Ramos (cell line): ENCODE measurements around the gene OR2Z1.

Source experiments
- in situ Hi-C: fragments of 300-500 bp; cut with MboI; formaldehyde crosslinking; loops from one replicate; pipeline ENCODE4 v1.14.3; 2022; ENCODE audit warnings: low sequenced_read_pairs; ENCODE audit not compliant: unreplicated experiment

The OR2Z1 gene, protein sequence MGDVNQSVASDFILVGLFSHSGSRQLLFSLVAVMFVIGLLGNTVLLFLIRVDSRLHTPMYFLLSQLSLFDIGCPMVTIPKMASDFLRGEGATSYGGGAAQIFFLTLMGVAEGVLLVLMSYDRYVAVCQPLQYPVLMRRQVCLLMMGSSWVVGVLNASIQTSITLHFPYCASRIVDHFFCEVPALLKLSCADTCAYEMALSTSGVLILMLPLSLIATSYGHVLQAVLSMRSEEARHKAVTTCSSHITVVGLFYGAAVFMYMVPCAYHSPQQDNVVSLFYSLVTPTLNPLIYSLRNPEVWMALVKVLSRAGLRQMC

DNA sequence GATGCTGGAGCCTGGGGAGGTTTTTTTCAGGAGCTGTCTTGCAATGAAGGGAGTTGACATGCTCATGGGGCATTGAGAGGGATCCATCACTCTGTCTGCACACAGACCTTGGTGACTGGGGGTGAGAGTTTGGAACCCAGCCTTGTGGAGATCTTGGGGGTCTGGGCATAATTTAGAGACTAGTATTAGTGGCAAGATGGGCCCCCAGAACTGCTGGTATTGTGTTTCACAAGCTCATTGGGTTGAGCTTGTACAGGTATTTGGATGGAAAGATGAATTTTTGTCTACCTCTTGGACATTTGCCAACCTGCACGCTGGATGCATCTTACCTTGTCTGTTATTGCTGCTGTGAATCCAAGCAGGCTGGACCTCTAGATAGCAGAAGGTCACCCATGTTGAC is at the start of gene OR2Z1:
OR2Z1 (plus strand) TSS at position 301 of the 400 bp plus-strand sequence. CDS start 9,395 bp downstream, outside the sequence.
- in situ Hi-C loops, result no loop called here

DNA sequence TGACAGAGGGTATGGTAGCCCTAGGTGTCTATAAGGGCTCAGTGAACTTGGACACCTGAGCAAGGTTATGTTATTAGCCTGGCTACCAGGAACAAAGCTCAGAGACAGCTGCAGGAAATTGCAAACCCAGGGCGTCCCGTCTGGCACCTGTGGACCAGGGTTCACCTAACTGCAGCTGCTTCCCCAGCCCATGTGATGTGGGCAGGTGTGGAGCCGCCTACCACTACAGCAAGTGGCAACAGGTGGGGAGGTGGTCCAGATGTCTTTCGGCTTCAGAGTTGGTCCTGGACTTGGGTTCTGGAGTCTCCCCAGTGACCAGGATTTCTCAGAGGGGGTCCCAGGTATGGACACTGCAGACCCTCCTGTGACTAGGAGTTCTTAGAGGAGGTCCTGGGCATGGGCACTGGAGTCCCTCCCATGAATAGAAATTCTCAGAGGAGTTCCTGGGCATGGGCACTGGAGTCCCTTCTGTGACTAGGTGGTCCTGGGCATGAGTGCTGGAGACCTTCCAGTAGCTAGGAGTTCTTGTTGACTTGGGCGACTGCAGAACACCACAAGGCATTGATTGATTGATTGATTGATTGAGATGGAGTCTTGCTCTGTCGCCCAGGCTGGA is 48.0 kb upstream of the OR2Z1 start:
- in situ Hi-C loops, result no loop called here

DNA sequence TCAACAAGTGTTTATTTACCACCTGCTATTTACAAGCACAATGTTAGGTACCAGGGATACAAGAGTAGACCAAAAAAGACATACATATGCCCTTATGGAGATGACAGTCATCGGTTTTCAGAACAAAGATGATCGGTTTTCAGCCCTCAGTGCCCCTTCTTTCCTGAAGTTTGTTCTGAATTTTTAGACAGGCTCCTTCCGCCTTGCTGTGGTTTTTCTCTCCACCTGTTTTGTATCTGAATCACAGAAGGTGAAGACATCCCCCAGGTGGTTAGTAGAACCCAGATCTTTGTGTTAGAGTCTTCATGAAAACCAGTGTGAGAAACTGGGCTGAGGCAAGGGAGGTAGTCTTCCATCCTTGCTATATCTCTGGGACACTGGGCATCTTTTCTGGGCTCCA is 46.4 kb upstream of the OR2Z1 start:
- in situ Hi-C loops, result no loop called here

DNA sequence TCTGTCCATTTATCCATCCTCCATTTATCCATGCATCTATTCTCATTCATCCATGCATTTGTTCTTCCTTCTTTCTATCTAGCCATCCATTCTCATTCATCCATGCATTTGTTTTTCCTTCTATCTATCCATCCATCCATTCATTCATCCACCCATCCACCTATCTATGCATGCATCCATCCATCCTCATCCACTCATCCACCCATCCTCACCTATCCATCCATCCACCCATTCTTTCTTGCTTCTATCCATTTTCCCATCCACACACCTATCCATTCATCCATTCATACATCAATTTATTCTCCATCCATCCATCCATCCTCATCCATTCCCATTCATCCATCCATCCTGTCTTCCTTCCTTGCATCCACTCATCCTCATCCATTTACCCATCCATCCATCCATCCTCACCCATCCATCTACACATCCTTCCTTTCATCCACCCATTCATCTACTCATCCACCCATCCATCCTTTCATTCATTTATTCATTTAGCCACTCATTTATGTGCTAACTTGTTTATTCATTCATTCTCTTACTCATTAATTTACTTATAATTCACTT is 43.1 kb upstream of the OR2Z1 start:
- in situ Hi-C loops, result no loop called here

DNA sequence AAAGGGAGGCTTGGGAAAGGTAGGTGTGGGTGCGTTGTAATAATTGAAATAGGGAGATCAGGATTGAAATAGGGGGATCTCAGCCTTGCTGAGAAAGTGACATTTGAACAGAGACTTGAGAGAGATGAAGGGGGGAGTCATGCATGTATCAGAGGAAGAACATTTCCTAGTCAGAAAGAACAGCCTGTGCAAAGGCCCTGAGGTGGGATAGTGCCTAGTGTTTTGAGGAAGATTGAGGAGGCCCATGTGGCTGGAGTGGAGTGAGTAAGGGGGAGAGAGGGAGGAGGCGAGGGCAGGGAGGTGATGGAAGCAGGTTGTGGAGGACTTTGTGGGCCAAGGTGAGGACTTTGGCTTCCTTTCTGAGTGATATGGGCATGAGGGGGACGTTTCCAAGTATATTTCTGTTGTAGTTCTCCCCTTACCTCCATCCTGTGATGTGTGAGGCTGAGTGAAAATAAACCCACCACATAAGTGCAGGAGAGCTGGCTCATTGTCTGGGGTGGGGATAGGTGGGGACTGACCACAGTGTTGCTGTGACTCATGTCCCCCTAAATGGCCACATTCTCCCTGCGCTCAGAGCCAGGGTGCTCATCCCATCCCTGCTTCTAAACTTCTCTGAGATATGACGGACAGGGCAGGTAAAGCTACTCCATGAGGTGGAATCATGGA is 40.6 kb upstream of the OR2Z1 start:
- in situ Hi-C loops, result no loop called here

DNA sequence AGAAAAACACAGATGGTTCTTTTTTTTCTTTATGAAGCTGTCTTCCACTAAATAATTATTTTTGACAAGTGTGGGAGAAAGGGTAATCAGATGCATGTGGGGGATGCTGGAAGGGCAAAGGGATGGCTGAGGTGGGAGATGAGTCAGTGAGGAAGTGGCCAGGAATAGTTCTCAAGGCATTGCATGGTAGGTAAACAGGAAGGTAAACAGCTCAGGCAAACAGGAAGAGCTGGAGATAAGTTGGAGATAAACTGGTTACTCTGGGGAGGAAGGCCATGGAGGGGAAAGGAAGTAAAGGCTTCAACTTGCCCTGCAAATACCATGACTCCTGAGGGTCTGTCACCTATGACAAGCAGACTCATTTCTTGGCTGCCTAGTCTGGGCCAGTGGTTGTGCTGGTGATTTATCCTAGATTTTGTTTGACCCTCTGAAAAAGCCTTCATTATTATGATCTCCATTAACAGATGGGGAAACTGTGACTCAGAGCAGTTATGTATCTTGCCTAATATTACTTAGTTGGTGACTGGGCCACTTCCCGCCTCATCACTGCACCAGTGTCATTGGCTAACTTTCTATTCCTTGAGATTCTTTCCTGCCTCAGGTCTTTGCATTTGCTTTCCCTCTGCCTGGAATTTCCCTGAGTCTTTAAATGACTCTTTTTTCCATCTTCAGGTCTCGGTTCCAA is 39.9 kb upstream of the OR2Z1 start:
- in situ Hi-C loops, result no loop called here

DNA sequence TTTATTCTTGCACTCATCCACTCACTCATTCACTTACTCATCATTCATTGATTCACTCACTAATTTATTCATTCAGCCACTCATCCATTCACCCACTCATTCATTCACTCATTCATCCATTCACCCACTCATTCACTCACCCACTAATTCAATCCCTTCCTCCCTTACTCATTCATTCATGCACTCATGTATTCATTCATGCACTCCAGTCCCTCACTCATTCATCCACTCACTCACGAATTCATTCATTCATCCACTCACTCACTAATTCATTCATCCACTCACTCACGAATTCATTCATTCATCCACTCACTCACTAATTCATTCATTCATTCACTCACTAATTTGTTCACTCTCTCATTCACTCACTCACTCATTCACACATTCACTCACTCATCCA is 39.0 kb upstream of the OR2Z1 start:
- in situ Hi-C loops, result no loop called here

DNA sequence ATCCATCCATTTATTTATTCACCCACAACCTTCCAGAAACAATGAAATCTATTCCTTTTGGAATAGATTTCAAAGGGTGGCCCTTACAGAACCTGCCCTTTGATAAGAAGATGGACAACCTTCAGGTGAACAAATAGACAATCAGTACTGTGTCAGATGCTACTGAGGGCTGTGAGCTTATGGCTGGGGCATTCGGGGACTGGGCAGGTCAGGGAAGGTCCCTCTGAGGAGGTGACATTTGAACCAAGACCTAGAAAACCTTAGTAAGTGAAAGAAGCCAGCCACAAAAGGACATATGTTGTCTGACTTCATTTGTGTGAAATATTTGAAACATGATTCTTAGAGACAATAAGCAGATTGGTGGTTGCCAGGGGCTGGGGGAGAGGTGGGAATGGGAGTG is 38.5 kb upstream of the OR2Z1 start:
- in situ Hi-C loops, result no loop called here

DNA sequence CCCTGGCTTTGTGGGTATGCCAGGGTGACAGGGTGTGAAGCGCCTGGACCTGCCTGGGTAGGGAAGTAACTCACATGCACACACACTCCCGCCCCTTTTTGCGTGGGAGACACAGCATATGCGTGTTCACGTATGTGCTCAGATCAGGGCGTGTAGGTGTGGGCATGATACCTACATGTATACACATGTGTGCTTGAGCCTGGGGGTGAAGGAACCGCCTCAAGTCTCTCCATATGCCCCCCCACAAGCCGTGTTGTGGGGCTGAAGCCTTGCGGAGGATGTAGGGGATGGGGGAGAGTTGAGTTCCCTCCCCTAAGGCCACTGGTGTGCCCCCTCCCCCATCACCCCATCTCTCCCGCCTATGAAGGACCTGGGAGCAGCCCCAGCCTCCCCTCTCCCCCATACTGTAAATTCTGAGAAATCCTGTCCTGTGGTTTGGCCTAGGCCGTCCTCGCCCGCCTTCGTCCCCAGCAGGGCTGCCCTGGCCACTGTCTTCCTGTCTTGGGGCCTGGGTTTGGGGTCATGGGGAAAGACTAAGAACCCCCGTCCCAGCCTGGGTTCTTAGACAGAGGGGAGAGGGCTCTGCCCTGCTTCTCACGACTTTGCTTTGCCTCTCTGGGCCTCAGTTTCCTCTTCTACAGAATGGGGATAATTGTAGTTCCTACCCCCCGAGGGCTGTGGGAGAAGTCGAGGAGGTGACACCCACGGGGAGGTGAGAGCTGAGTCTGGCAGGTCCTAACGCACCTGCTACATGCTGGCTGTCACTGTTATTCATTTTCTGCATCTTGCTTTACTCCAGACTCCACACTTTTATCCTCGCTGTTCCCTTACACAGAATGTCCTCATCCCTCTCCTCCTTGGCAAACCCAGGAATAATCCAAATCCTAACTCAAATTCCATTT is 37.2 kb upstream of the OR2Z1 start:
- in situ Hi-C loops, result no loop called here

DNA sequence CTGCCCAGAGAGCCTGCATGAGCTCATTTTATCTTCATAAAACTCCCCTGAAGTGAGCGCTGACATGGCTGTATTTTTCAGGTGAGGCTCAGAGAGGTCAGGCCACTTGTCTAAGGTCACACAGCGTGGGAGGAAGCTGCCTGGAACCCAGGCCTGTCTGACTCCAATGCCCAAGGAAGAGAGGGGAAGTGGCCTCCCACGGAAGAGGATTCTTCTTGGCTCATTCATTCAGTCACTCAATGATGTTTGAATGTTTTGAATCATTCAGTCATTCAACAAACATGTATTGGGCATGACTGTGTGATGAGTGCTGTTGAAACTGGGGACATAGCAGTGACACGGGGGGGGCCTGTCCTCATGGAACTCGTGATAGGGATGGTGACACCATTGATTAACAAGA is 34.9 kb upstream of the OR2Z1 start:
- in situ Hi-C loops, result no loop called here

DNA sequence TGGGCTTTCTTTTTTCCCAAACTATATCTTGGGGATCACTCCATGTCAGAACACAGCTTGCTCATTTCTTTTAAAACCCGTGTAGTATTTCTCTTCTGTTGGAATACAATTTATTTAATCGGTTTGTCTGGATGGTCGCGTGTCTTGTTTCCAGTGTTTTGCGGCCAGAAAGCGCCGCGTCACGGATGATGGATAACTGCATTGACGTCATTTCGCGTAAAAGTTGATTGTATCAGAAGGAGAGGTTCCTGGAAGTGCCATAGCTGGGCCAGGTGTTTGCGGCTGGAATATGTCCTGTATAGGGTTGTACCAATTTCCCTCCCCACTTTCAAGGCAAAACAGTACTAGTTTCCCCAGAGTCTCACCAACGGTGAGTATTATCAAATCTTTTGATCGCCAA is 32.5 kb upstream of the OR2Z1 start:
- in situ Hi-C loops, result no loop called here

DNA sequence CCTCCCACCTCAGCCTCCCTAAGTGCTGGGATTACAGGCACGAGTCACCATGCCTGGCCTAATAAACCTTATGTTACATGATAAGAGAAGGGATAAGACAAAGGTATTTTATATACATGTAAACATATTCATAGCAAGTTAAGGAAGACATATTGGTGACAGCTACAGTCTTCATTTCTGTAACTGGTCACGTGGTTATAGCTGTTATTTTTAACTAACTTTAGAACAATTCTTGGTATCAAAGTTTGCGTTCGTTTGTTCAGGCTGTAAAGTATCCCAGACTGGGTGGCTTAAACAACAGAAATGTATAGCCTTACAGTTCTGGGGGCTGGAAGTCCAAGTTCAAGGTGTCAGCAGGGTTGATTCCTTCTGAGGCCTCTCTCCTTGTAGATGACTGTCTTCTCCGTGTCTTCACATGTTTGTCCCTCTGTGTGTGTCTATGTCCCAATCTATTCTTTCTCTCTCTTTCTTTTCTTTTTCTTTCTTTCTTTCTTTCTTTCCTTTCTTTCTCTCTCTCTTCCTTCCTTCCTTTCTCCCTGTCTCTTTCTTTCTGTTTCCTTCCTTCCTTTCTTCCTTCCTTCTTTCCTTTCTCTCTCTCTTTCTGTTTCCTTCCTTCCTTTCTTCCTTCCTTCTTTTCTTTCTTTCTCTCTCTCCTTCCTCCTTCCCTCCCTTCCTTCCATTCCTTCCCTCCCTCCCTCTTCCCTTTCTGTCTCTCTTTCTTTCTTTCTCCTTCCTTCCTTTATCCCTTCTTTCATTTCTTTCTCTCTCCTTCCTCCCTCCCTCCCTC is 30.5 kb upstream of the OR2Z1 start:
- in situ Hi-C loops, result loop anchor here (5.0 kb wide), 1 partner anchor 34 kb away; no protein-coding TSS in a partner anchor

DNA sequence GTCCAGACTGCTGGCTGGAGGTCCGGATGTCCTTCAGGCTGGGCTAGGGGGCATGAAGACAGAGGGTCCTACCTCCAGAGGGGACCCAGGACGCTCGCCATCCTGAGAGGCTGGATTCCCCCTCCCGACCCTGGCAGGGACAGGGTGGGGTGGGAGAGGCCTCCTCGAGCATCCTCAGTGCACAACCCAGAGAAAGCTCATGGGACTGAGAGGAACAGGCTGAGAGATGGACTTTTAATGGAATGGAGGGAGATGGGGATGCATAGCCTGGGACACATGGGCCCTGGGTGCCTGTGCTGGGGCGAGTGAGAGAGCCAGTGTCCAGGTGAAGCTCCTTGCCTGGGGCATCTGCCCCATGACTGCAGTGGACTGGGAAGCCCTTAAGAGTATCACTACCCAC is 25.9 kb upstream of the OR2Z1 start:
- in situ Hi-C loops, result no loop called here

DNA sequence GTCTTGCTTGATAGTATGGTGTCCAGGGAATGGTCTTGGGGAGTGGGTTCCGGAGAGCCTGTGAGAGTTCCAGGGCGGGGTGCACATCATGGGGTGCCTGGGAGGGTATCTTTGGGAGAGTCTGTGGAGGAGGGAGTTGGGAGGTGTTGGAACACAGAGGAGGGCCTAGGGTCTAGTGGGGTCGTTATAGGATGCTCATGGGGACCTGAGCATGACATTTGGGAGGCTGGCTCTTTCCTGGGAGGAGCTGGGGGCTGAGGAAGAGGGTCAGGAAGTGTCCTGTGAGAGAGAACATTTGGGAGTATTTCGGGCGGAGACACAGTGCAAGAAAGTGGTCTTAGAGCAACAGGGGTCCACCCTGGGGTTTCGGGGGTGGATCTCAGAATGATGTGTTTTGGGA is 25.5 kb upstream of the OR2Z1 start:
- in situ Hi-C loops, result no loop called here

DNA sequence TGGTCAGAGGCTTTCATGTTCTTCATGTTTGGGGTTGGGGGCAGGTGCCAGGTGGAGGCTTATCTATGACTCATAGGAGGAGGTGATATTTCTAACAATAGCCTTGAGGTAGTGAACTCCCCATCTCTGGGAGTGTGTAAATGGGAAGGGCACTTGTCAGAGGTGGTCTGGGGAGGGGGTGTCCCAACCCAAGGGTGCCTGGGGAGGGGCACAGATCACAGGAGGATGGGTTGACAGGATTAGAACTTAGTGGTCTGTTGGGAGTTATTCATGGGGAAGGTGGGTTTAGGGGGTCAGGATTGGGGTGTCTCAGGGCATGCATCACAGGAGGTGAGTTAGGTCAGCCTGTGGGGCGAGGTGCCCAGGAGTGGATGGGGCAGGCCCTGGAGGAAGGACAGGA is 24.4 kb upstream of the OR2Z1 start:
- in situ Hi-C loops, result no loop called here

DNA sequence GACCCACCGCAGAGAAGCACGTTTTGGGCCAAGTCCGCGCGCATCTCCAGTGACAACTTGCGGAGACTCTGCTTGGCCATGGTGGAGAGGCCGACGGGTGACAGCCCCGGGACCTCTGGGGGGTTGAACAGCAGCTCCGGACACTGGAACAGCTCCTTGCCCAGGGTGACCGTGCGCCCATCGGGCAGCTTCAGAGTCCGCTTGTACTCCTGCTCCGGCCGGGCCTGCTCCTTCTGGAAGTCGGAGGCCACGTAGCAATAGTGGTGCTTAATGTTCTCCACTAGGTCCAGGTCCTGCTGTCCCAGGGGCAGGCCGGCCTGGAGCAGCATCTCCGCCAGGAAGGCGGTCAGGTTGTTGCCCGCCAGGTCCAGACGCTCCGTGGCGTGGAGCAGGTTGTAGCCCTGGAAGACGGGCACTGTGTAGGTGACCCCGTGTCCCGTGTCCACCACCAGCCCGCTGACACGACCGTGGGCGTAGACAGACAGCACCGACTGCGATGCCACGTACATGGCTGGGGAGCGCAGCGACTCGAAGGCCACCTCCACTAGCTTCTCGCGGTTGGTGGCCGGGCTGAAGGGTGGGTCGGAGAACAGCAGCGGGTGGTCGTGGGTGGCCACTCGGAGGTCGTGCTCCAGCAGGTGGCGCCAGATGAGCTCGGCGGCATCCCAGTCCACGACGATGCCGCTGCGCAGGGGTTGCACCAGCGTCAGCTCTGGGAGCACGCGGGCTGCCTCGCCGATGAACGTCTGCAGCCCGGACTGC is 23.6 kb upstream of the OR2Z1 start:
- in situ Hi-C loops, result no loop called here

DNA sequence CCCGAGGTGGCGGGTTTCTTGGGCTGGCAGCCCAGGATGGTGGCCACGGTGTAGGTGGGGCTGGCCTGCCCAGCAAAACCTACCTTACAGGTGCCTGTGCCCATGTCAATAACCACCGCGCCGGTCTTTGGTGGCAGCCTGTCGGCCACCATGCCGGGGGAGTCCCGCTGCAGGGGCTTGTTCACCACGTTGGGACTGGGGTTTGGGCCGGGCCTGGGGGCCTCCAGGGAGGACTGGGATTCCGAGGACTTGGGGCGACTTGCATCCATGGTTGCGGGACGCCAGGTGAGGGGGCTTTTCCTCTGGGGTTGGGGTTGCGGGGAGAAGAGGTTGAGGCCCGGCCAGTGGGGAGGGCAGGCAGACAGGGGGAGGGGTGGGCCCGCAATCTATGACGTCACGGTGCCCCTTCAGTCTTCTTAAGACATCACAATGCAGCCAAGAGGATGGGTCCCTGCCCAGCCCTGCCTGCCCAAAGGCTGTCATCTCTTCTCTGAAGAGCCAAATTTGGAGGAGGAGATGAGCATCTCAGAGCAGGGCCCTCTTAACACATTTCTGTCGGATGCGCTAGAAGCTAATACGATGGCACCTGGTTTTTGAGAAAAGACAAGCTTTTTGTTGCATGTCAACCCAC is 22.9 kb upstream of the OR2Z1 start, which contains the start of gene ACTL9:
ACTL9 (minus strand) TSS at position 363 of the 631 bp plus-strand sequence; CDS start at position 269, 94 bp downstream.
- in situ Hi-C loops, result no loop called here

DNA sequence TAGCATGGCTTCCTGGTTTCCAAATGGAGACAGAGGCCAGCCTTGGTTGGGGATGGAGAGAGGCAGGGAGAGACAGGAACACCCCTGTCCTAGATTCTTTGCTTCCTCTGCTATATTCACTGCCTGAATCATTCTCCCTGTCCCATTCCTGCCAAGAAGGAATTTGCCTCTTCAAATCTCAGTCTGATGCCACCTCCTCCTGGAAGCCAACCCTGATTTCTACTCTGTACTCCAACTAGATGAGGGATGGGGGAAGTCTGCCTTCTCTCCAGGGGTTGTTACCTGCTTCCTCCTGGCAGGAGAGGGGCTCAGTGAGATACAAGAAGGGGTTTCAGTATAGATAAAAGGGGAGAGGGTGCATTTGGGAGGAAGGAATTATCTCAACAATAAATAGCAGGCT is 21.5 kb upstream of the OR2Z1 start:
- in situ Hi-C loops, result no loop called here
